Activated CD8-positive, alpha-beta T cell treated with anti-CD3 and anti-CD28 coated beads for 36 hours (primary cell): ENCODE measurements around the gene ATF1. TPM values are rescaled to one million over a fixed set of nuclear protein-coding genes. Genes with fewer than 3 reads are reported as not detected.

ENCODE experiments used
- ATAC-seq: fragments of 200-7000 bp; cut with Tn5 transposase; one replicate; pipeline ENCODE4 v1.10.0; 2021; ENCODE audit warnings: mild to moderate bottlenecking, moderate library complexity
- CTCF ChIA-PET: fragments of 350-600 bp; sonication (Branson Sonifier 250); formaldehyde crosslinking; loops from one replicate; lab custom pipeline; 2021; ENCODE audit warnings: antibody characterized with exemption; lab: Charles Lee
- POLR2A ChIA-PET: fragments of 350-600 bp; sonication (Branson Sonifier 250); formaldehyde crosslinking; loops from one replicate; lab custom pipeline; 2021; ENCODE audit warnings: antibody characterized with exemption; lab: Charles Lee
- DNase-seq: peaks from one replicate; pipeline ENCODE4 v3.0.0-alpha.2; 2020
- H3K27ac Mint-ChIP-seq: one replicate; pipeline ENCODE4 v1.8.0; 2021; ENCODE audit warnings: mild to moderate bottlenecking, mixed read lengths
- H3K27me3 Mint-ChIP-seq: one replicate; pipeline ENCODE4 v1.8.0; 2021; ENCODE audit warnings: mixed read lengths
- H3K36me3 Mint-ChIP-seq: one replicate; pipeline ENCODE4 v1.8.0; 2021; ENCODE audit warnings: low read depth, mixed read lengths
- H3K4me1 Mint-ChIP-seq: one replicate; pipeline ENCODE4 v1.8.0; 2021; ENCODE audit warnings: low read depth, mixed read lengths
- H3K4me3 Mint-ChIP-seq: one replicate; pipeline ENCODE4 v1.8.0; 2021; ENCODE audit warnings: mild to moderate bottlenecking, moderate library complexity, mixed read lengths
- H3K9me3 Mint-ChIP-seq: one replicate; pipeline ENCODE4 v1.8.0; 2021; ENCODE audit warnings: mixed read lengths
- CTCF ChIP-seq: fragments of 200-600 bp; IDR thresholded peaks from one replicate; pipeline ENCODE4 v1.8.0; 2022; ENCODE audit warnings: antibody characterized with exemption, mild to moderate bottlenecking
- intact Hi-C: fragments of 100-400 bp; cut with micrococcal nuclease; formaldehyde crosslinking; loops from one replicate; pipeline ENCODE4 v1.10.0; 2022
- total RNA-seq, 2 experiments: library from RNA; stranded (reverse); gene quantifications; one replicate each; pipeline ENCODE4 v1.2.3, GENCODE V29; 2021

ATF1 gene
- total RNA-seq, 2 experiments from 2014 or later = 46.6 to 49.8 TPM

GRCh38 chr12:50749459-50749882 is 14.4 kb upstream of the ATF1 start:
- TF ChIP-seq CTCF = no peak
- H3K4me1 Mint-ChIP-seq = no peaks in the 10 kb centered on the region
- ChIA-PET CTCF (no interaction called here), POLR2A (no interaction called here)
- no peaks in the 10 kb centered on the region for H3K9me3 Mint-ChIP-seq
- peaks cover 9% of the 10 kb centered on the region for H3K36me3 Mint-ChIP-seq
- DNase-seq (no peak), ATAC-seq (no peak)
- intact Hi-C loops = no loop called here
- H3K27ac Mint-ChIP-seq = no peak overlapping the region
- H3K27me3 Mint-ChIP-seq = no peaks in the 10 kb centered on the region
- H3K4me3 Mint-ChIP-seq = no peak overlapping the region

- no peak for TF ChIP-seq CTCF
- H3K9me3 Mint-ChIP-seq = no peaks in the 10 kb centered on the region
- no peak overlapping the region for H3K4me3 Mint-ChIP-seq
- ChIA-PET POLR2A (interaction anchor here (1.5 kb wide), 1 partner anchor 30 kb away, joined by 3 read pairs; no protein-coding TSS in a partner anchor), CTCF (no interaction called here)
- no peak overlapping the region for H3K27ac Mint-ChIP-seq
- intact Hi-C loops = no loop called here
- no peaks in the 10 kb centered on the region for H3K27me3 Mint-ChIP-seq
- DNase-seq = no peak
- H3K4me1 Mint-ChIP-seq = no peaks in the 10 kb centered on the region
- no peak for ATAC-seq
- H3K36me3 Mint-ChIP-seq = peaks cover 8% of the 10 kb centered on the region
These were observed 13.5 kb upstream of the ATF1 start for GRCh38 chr12:50750366-50750765.

- ChIA-PET CTCF (no interaction called here), POLR2A (interaction anchor here (0.9 kb wide), 1 partner anchor 12 kb away, joined by 3 read pairs; the partner anchor contains the start of gene ATF1)
- DNase-seq (no peak), ATAC-seq (no peak)
- no peak overlapping the region for H3K27ac Mint-ChIP-seq
- no peaks in the 10 kb centered on the region for H3K9me3 Mint-ChIP-seq
- TF ChIP-seq CTCF = no peak
- intact Hi-C loops = no loop called here
- no peak overlapping the region for H3K4me3 Mint-ChIP-seq
- no peaks in the 10 kb centered on the region for H3K27me3 Mint-ChIP-seq
- no peaks in the 10 kb centered on the region for H3K4me1 Mint-ChIP-seq
- peaks cover 3% of the 10 kb centered on the region for H3K36me3 Mint-ChIP-seq
These were observed 11.8 kb upstream of the ATF1 start for GRCh38 chr12:50751948-50752721.

- Mint-ChIP-seq H3K27me3 (no peaks in the 10 kb centered on the region), H3K4me1 (no peaks in the 10 kb centered on the region), H3K36me3 (peaks cover 1% of the 10 kb centered on the region), H3K4me3 (no peak overlapping the region), H3K9me3 (no peaks in the 10 kb centered on the region), H3K27ac (no peak overlapping the region)
- DNase-seq = no peak
- intact Hi-C loops = no loop called here
- TF ChIP-seq CTCF = no peak
- ChIA-PET POLR2A (no interaction called here), CTCF (no interaction called here)
- no peak for ATAC-seq
These were observed 10.6 kb upstream of the ATF1 start for GRCh38 chr12:50753232-50753769.
